ENCODE data around the gene ARFGAP2.

GRCh38 chr11:47130543-47130942 is 46.1 kb downstream of the ARFGAP2 start:
- TF ChIP-seq, protein P1, sequence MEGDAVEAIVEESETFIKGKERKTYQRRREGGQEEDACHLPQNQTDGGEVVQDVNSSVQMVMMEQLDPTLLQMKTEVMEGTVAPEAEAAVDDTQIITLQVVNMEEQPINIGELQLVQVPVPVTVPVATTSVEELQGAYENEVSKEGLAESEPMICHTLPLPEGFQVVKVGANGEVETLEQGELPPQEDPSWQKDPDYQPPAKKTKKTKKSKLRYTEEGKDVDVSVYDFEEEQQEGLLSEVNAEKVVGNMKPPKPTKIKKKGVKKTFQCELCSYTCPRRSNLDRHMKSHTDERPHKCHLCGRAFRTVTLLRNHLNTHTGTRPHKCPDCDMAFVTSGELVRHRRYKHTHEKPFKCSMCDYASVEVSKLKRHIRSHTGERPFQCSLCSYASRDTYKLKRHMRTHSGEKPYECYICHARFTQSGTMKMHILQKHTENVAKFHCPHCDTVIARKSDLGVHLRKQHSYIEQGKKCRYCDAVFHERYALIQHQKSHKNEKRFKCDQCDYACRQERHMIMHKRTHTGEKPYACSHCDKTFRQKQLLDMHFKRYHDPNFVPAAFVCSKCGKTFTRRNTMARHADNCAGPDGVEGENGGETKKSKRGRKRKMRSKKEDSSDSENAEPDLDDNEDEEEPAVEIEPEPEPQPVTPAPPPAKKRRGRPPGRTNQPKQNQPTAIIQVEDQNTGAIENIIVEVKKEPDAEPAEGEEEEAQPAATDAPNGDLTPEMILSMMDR (IDR thresholded peaks at IDR 0.05) = no peak
- TF ChIP-seq EP300 (IDR thresholded peaks at IDR 0.05; ENCODE audit: borderline replicate concordance in 1 of 2, low read depth in 1 of 2, low read length in 1 of 2) = no peak
- no peak for TF ChIP-seq CHD2 (IDR thresholded peaks at IDR 0.05; ENCODE audit: low read length, partially characterized antibody)
- no peak for TF ChIP-seq RXRA (IDR thresholded peaks at IDR 0.05; ENCODE audit: borderline replicate concordance, low read depth)
- TF ChIP-seq MAX (IDR thresholded peaks at IDR 0.05; ENCODE audit: low read depth) = no peak
- no peak for TF ChIP-seq FOXM1 (IDR thresholded peaks at IDR 0.05; ENCODE audit: low read depth)
- no peak for TF ChIP-seq SIN3A (IDR thresholded peaks at IDR 0.05; ENCODE audit: borderline replicate concordance, low read depth, low read length)
- TF ChIP-seq, protein P2, sequence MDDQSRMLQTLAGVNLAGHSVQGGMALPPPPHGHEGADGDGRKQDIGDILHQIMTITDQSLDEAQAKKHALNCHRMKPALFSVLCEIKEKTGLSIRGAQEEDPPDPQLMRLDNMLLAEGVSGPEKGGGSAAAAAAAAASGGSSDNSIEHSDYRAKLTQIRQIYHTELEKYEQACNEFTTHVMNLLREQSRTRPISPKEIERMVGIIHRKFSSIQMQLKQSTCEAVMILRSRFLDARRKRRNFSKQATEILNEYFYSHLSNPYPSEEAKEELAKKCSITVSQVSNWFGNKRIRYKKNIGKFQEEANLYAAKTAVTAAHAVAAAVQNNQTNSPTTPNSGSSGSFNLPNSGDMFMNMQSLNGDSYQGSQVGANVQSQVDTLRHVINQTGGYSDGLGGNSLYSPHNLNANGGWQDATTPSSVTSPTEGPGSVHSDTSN (IDR thresholded peaks at IDR 0.05) = no peak
- TF ChIP-seq GABPA (IDR thresholded peaks at IDR 0.05; ENCODE audit: low read depth) = no peak
- TF ChIP-seq GATA2 (CRISPR knock-in tag; IDR thresholded peaks at IDR 0.05) = no peak
- no peak for TF ChIP-seq JUND (IDR thresholded peaks at IDR 0.05)

Data from SK-N-SH (cell line).